K562 (cell line): ENCODE measurements around the gene HEATR9. TPM values are rescaled to one million over a fixed set of nuclear protein-coding genes. Genes with fewer than 3 reads are reported as not detected.

Experiments
- ATAC-seq: fragments of 200-7000 bp; cut with Tn5 transposase; 3 replicates; pipeline ENCODE4 v1.9.1; 2020; ENCODE audit warnings: moderate library complexity
- BruUV-seq: library from RNA; stranded (reverse); fragments of 400-500 nt; replicated peaks from 2 replicates; lab custom pipeline; 2021; lab: Mats Ljungman, UMichigan
- CTCF ChIA-PET: fragments of 300-600 bp; formaldehyde crosslinking; extraction: SDS; loops from one replicate; lab custom pipeline; 2021; ENCODE audit warnings: low intra/inter-chr PET ratio; lab: Yijun Ruan, JAX
- POLR2A ChIA-PET: fragments of 300-600, 350-650 bp; sonication (Branson Sonifier 250); formaldehyde crosslinking; extraction: SDS; loops from one replicate; lab custom pipeline; 2021; ENCODE audit warnings: antibody characterized with exemption, inconsistent platforms; lab: Yijun Ruan, JAX
- DNase-seq, 4 experiments: peaks; one replicate each; pipeline versions ENCODE4 v3.0.0 to v3.0.0-alpha.2; 2011 to 2018; ENCODE audit warnings: low spot score in 3 of 4, mixed read lengths in 3 of 4; ENCODE audit errors: extremely low read depth in 1 of 4
- FAIRE-seq: peaks from 2 replicates; lab custom pipeline; 2011; peaks lifted over from hg19 to GRCh38; lab: Jason Lieb, UNC
- H2AFZ ChIP-seq: 2 replicates; pipeline ENCODE4 v1.6.0; 2011; ENCODE audit warnings: low read depth, low read length, control low read depth, inconsistent platforms
- H3K27ac ChIP-seq: fragments of 200-600 bp; 3 replicates; pipeline ENCODE4 v1.8.0; 2011; ENCODE audit warnings: low read depth, mild to moderate bottlenecking, control low read depth, inconsistent platforms, low read length, moderate library complexity, mixed read lengths; ENCODE audit errors: extremely low read depth
- H3K27me3 ChIP-seq, 2 experiments: fragments of 300-600 bp in 1 of 2; 2 replicates in 1 of 2; 3 replicates in 1 of 2; pipeline versions ENCODE4 v1.6.0 to v1.8.0; 2011; ENCODE audit warnings: inconsistent platforms in 2 of 2, low read length in 2 of 2, mild to moderate bottlenecking in 1 of 2, mixed read lengths in 1 of 2, moderate library complexity in 1 of 2; ENCODE audit not compliant: control insufficient read depth in 2 of 2, insufficient read depth in 2 of 2
- H3K36me3 ChIP-seq: fragments of 300-600 bp; 3 replicates; pipeline ENCODE4 v1.8.0; 2011; ENCODE audit warnings: mild to moderate bottlenecking, low read length, inconsistent platforms; ENCODE audit not compliant: control insufficient read depth, insufficient read depth
- H3K4me1 ChIP-seq, 2 experiments: fragments of 200-600 bp in 1 of 2; replicated peaks in 1 of 2; 2 replicates in 1 of 2; 3 replicates in 1 of 2; pipeline versions ENCODE4 v1.5.1 to v1.8.0; 2011; ENCODE audit warnings: inconsistent platforms in 2 of 2, low read length in 2 of 2, mild to moderate bottlenecking in 1 of 2, mixed read lengths in 1 of 2, moderate library complexity in 1 of 2; ENCODE audit not compliant: control insufficient read depth in 2 of 2, insufficient read depth in 2 of 2
- H3K4me2 ChIP-seq: 2 replicates; pipeline ENCODE4 v1.6.1; 2011; ENCODE audit warnings: low read length, control low read depth, inconsistent platforms, mixed read lengths; ENCODE audit not compliant: insufficient read depth
- H3K4me3 ChIP-seq: fragments of 200-600 bp; sonication (generic), shearing (Covaris generic); 2 replicates; pipeline ENCODE4 v1.5.1; 2016; ENCODE audit warnings: control low read depth, inconsistent platforms
- H3K79me2 ChIP-seq: fragments of 200-600 bp; 3 replicates; pipeline ENCODE4 v1.8.0; 2011; ENCODE audit warnings: low read length, inconsistent platforms; ENCODE audit not compliant: control insufficient read depth, insufficient read depth
- H3K9ac ChIP-seq, 2 experiments: 2 replicates each; pipeline versions ENCODE4 v1.6.0 to v1.6.1; 2011; ENCODE audit warnings: low read depth in 2 of 2, low read length in 2 of 2, control low read depth in 1 of 2, inconsistent platforms in 1 of 2, mild to moderate bottlenecking in 1 of 2, mixed read lengths in 1 of 2; ENCODE audit not compliant: insufficient read depth in 1 of 2
- H3K9me1 ChIP-seq: one replicate; pipeline ENCODE4 v1.6.0; 2011; ENCODE audit warnings: inconsistent platforms, mild to moderate bottlenecking, low read length, moderate library complexity; ENCODE audit not compliant: control insufficient read depth, insufficient read depth
- H3K9me3 ChIP-seq: replicated peaks from 2 replicates; pipeline ENCODE4 v1.5.1; 2011; ENCODE audit warnings: low read depth, low read length, inconsistent platforms; ENCODE audit not compliant: control insufficient read depth, insufficient read depth
- H4K20me1 ChIP-seq: replicated peaks from 2 replicates; pipeline ENCODE4 v1.6.1; 2011; ENCODE audit warnings: low read length, inconsistent platforms, mixed read lengths; ENCODE audit not compliant: control insufficient read depth, insufficient read depth
- ARNT ChIP-seq, 2 experiments: fragments of 450-650 bp; IDR thresholded peaks; 2 replicates each; pipeline ENCODE4 v1.6.1; 2016; ENCODE audit warnings: mild to moderate bottlenecking in 1 of 2
- BMI1 ChIP-seq: fragments of 150-350 bp; IDR thresholded peaks from 2 replicates; pipeline ENCODE4 v1.6.1; 2014; ENCODE audit warnings: low read length
- DACH1 ChIP-seq: fragments of 450-650 bp; IDR thresholded peaks from 2 replicates; pipeline ENCODE4 v1.6.1; 2018; ENCODE audit not compliant: partially characterized antibody
- GATAD2B ChIP-seq: fragments of 450-650 bp; IDR thresholded peaks from 2 replicates; pipeline ENCODE4 v1.6.1; 2017; ENCODE audit warnings: mild to moderate bottlenecking, borderline replicate concordance
- HBP1 ChIP-seq: fragments of 450-650 bp; formaldehyde crosslinking; IDR thresholded peaks from 2 replicates; pipeline ENCODE4 v1.4.0; 2022; ENCODE audit warnings: missing genetic modification characterization
- HOXB6 ChIP-seq: fragments of 250-450 bp; sonication (Bioruptor Pico); IDR thresholded peaks from 2 replicates; pipeline ENCODE4 v1.5.1; 2022; ENCODE audit warnings: mild to moderate bottlenecking, borderline replicate concordance
- KLF6 ChIP-seq: fragments of 250-450 bp; sonication (Bioruptor Pico); IDR thresholded peaks from 2 replicates; pipeline ENCODE4 v1.4.0; 2020; ENCODE audit warnings: mild to moderate bottlenecking, moderate library complexity, borderline replicate concordance
- MITF ChIP-seq: IDR thresholded peaks from 2 replicates; pipeline ENCODE4 v1.6.1; 2014; ENCODE audit warnings: antibody characterized with exemption
- NR1H2 ChIP-seq: sonication (generic); formaldehyde crosslinking; IDR thresholded peaks from 2 replicates; pipeline ENCODE4 v1.4.0; 2020; ENCODE audit warnings: mild to moderate bottlenecking, missing genetic modification reagents
- POLR2AphosphoS5 ChIP-seq: IDR thresholded peaks from 2 replicates; pipeline ENCODE4 v1.6.1; 2011; ENCODE audit warnings: mild to moderate bottlenecking, low read depth, low read length, moderate library complexity; ENCODE audit not compliant: control insufficient read depth, insufficient read depth
- RBM39 ChIP-seq: fragments of 200-400 bp; formaldehyde crosslinking; optimal IDR thresholded peaks from 2 replicates; pipeline ENCODE3; 2018; ENCODE audit warnings: low read depth, low read length
- RUNX1 ChIP-seq: sonication (generic); IDR thresholded peaks from 2 replicates; pipeline ENCODE4 v1.6.1; 2016; ENCODE audit warnings: antibody characterized with exemption, low read depth
- TAF7 ChIP-seq: fragments of 450-650 bp; IDR thresholded peaks from 2 replicates; pipeline ENCODE4 v1.6.1; 2016; ENCODE audit warnings: missing genetic modification characterization, missing compliant biosample characterization
- TRIM25 ChIP-seq: fragments of 450-650 bp; IDR thresholded peaks from 2 replicates; pipeline ENCODE4 v1.7.0; 2016; ENCODE audit warnings: borderline replicate concordance
- ZNF140 ChIP-seq: fragments of 250-450 bp; sonication (Bioruptor Pico); IDR thresholded peaks from 2 replicates; pipeline ENCODE4 v1.8.0; 2021; ENCODE audit warnings: moderate library complexity, mild to moderate bottlenecking, inconsistent platforms
- WGBS: fragments of 100-300 bp; shearing (Covaris generic); methylation state at CpG from one replicate; pipeline ENCODE4 v1.1.6; 2016; ENCODE audit warnings: low coverage, mixed read lengths; ENCODE audit not compliant: insufficient coverage; ENCODE audit errors: missing lambda C conversion rate; 5-methylcytosine and 5-hydroxymethylcytosine counted together
- in situ Hi-C: fragments of 300-500 bp; cut with MboI; formaldehyde crosslinking; loops from 4 replicates; pipeline ENCODE4 v1.15.0; 2018; ENCODE audit warnings: inconsistent platforms, mixed read lengths
- intact Hi-C: fragments of 100-400 bp; cut with micrococcal nuclease; formaldehyde crosslinking; loops from 2 replicates; pipeline ENCODE4 v1.14.2; 2022
- polyA plus RNA-seq, 8 experiments: library from polyadenylated mRNA; depleted of rRNA in 4 of 8; stranded (reverse) in 5 of 8; unstranded in 3 of 8; fragments of >200 nt; fragmentation: Nextera tagmentation in 2 of 8; fragmentation: Illumina TruSeq in 1 of 8; extraction: Ambion mirVana in 2 of 8; extraction: Trizol in 1 of 8; gene quantifications; 2 replicates each; pipeline versions ENCODE4 v1.2.1 to v1.2.3, GENCODE V29; 2011 to 2014; ENCODE audit warnings: inconsistent platforms in 1 of 8, missing spikeins in 1 of 8
- total RNA-seq, 7 experiments: library from RNA; depleted of rRNA in 6 of 7; stranded (reverse); fragments of >200 nt in 6 of 7; fragmentation: Illumina TruSeq in 2 of 7; extraction: Trizol in 2 of 7; gene quantifications; 2 replicates each; pipeline versions ENCODE4 v1.2.1 to v1.2.3, GENCODE V29; 2011 to 2021; ENCODE audit warnings: low replicate concordance in 1 of 7

Gene HEATR9
- total and polyA plus RNA-seq, 9 of the 15 experiments (the other 6 are each of a cell fraction or from before 2014, with no cell fraction given): not detected

GRCh38 chr17:35856603-35857002 lies 12.1 kb downstream of the HEATR9 start:
- no peak overlapping the region for H3K4me3 ChIP-seq
- no peaks in the 10 kb centered on the region for H3K9me3 ChIP-seq
- no peaks in the 10 kb centered on the region for H3K27me3 ChIP-seq
- no peak for ATAC-seq
- ChIA-PET CTCF (no interaction called here), POLR2A (interaction anchor here (0.6 to 2.7 kb wide), 4 partner anchors 9 to 74 kb away, joined by 3 to 19 read pairs (median 4); partner anchors contain the start of gene RDM1)
- TF ChIP-seq POLR2AphosphoS5 (no peak), ZNF140 (CRISPR knock-in tag) (no peak), KLF6 (no peak), BMI1 (no peak), NR1H2 (CRISPR knock-in tag) (no peak), HOXB6 (CRISPR knock-in tag) (no peak), TAF7 (no peak), TRIM25 (no peak), MITF (no peak), DACH1 (no peak), HBP1 (CRISPR knock-in tag) (no peak), RBM39 (no peak), RUNX1 (no peak), ARNT (IDR thresholded peaks at IDR 0.05) (no peak), GATAD2B (no peak)
- no peak for FAIRE-seq
- BruUV-seq: no TSS peak
- H3K9me1 ChIP-seq: peaks cover 3% of the 10 kb centered on the region
- H3K79me2 ChIP-seq: no peaks in the 10 kb centered on the region
- no peak overlapping the region for H3K27ac ChIP-seq
- no peaks in the 10 kb centered on the region for H3K4me1 ChIP-seq
- intact Hi-C loops (loop anchor here (5.0 to 10.0 kb wide), 2 partner anchors 61 to 288 kb away; no protein-coding TSS in a partner anchor), in situ Hi-C loops (no loop called here)
- H3K4me2 ChIP-seq: no peak overlapping the region
- no peak for DNase-seq
- H3K36me3 ChIP-seq: no peaks in the 10 kb centered on the region
- H2AFZ ChIP-seq: no peak overlapping the region
- H4K20me1 ChIP-seq: no peaks in the 10 kb centered on the region
- WGBS: 92% methylated on average over 2 of the region's 2 CpGs
- no peak overlapping the region for H3K9ac ChIP-seq
